A549 (cell line): Measurements from ENCODE around the gene TFF1. TPM values are rescaled to one million over a fixed set of nuclear protein-coding genes. Genes with fewer than 3 reads are reported as not detected.

ENCODE experiments used
- ATAC-seq, 2 experiments: fragments of 200-7000 bp in 1 of 2; fragments of >200 bp in 1 of 2; cut with Nextera tagmentation in 1 of 2; cut with Tn5 transposase in 1 of 2; 3 replicates each; pipeline versions ENCODE4 v1.8.0 to v1.9.1; 2018 to 2020; ENCODE audit warnings: mild to moderate bottlenecking in 1 of 2, moderate library complexity in 1 of 2
- CTCF ChIA-PET: fragments of 300-600 bp; sonication (Branson Sonifier 250); formaldehyde crosslinking; extraction: SDS; loops from one replicate; lab custom pipeline; 2021; ENCODE audit warnings: antibody characterized with exemption, inconsistent platforms; lab: Yijun Ruan, JAX
- POLR2A ChIA-PET: fragments of 350-600 bp; formaldehyde crosslinking; extraction: SDS; loops from one replicate; lab custom pipeline; 2021; ENCODE audit warnings: antibody characterized with exemption, inconsistent platforms; lab: Yijun Ruan, JAX
- DNase-seq, 2 experiments: peaks; one replicate each; pipeline versions ENCODE4 v3.0.0 to v3.0.0-alpha.2; 2011 to 2016; ENCODE audit warnings: low read depth in 1 of 2, low spot score in 1 of 2
- FAIRE-seq: peaks from 2 replicates; lab custom pipeline; 2011; peaks lifted over from hg19 to GRCh38; lab: Jason Lieb, UNC
- H3K27ac ChIP-seq, 2 experiments: fragments of >200 bp; sonication (Bioruptor Twin); formaldehyde crosslinking; 3 replicates each; pipeline ENCODE4 v1.5.1; 2016 to 2017
- H3K4me1 ChIP-seq: fragments of >200 bp; sonication (Bioruptor Twin); formaldehyde crosslinking; 3 replicates; pipeline ENCODE4 v1.6.1; 2016
- H3K4me2 ChIP-seq: fragments of >200 bp; sonication (Bioruptor Twin); formaldehyde crosslinking; 3 replicates; pipeline ENCODE4 v1.6.1; 2016
- H3K4me3 ChIP-seq: fragments of >200 bp; sonication (Bioruptor Twin); formaldehyde crosslinking; 3 replicates; pipeline ENCODE4 v1.5.1; 2016
- H3K9me3 ChIP-seq: fragments of >200 bp; sonication (Bioruptor Twin); formaldehyde crosslinking; 3 replicates; pipeline ENCODE4 v1.6.1; 2016
- BHLHE40 ChIP-seq: IDR thresholded peaks from 2 replicates; pipeline ENCODE4 v1.6.1; 2012; ENCODE audit warnings: low read depth, low read length, inconsistent platforms
- CBX2 ChIP-seq: fragments of 200-600 bp; sonication (generic); IDR thresholded peaks from 2 replicates; pipeline ENCODE4 v1.6.1; 2016; ENCODE audit warnings: low read depth, mild to moderate bottlenecking, borderline replicate concordance
- CHD2 ChIP-seq: fragments of 150-350 bp; IDR thresholded peaks from 2 replicates; pipeline ENCODE4 v1.6.1; 2014; ENCODE audit warnings: low read length; ENCODE audit not compliant: partially characterized antibody
- EHF ChIP-seq: fragments of 250-450 bp; sonication (Bioruptor Pico); IDR thresholded peaks from 2 replicates; pipeline ENCODE4 v1.5.0; 2020; ENCODE audit warnings: mild to moderate bottlenecking
- GATA3 ChIP-seq: IDR thresholded peaks from 2 replicates; pipeline ENCODE4 v1.6.1; 2012; ENCODE audit warnings: borderline replicate concordance
- HDAC2 ChIP-seq: fragments of 200-600 bp; sonication (generic); IDR thresholded peaks from 2 replicates; pipeline ENCODE4 v1.6.1; 2016
- HOXB13 ChIP-seq: fragments of 250-450 bp; sonication (Bioruptor Pico); IDR thresholded peaks from 2 replicates; pipeline ENCODE4 v1.5.0; 2020; ENCODE audit warnings: low read depth, mild to moderate bottlenecking, moderate library complexity
- JUN ChIP-seq, 2 experiments: fragments of >200 bp; sonication (Bioruptor Twin); formaldehyde crosslinking; IDR thresholded peaks; 2 replicates in 1 of 2; 3 replicates in 1 of 2; pipeline ENCODE4 v1.6.1; 2016 to 2017
- KDM5A ChIP-seq: fragments of 200-600 bp; sonication (generic); IDR thresholded peaks from 2 replicates; pipeline ENCODE4 v1.6.1; 2016; ENCODE audit warnings: antibody characterized with exemption, mild to moderate bottlenecking
- MAFK ChIP-seq: fragments of 450-650 bp; IDR thresholded peaks from 2 replicates; pipeline ENCODE4 v1.6.1; 2014; ENCODE audit not compliant: partially characterized antibody
- MAZ ChIP-seq: fragments of 150-350 bp; IDR thresholded peaks from 2 replicates; pipeline ENCODE4 v1.6.1; 2014; ENCODE audit warnings: antibody characterized with exemption, low read depth, low read length, borderline replicate concordance
- NFE2L2 ChIP-seq: fragments of 150-350 bp; conservative IDR thresholded peaks from 2 replicates; pipeline ENCODE4 v1.6.1; 2014; ENCODE audit warnings: low read length
- NPAS2 ChIP-seq: fragments of 250-450 bp; sonication (Bioruptor Pico); IDR thresholded peaks from 2 replicates; pipeline ENCODE4 v1.8.0; 2022; ENCODE audit warnings: mild to moderate bottlenecking, moderate library complexity, borderline replicate concordance
- POLR2AphosphoS2 ChIP-seq: conservative IDR thresholded peaks from 2 replicates; pipeline ENCODE4 v1.6.1; 2012; ENCODE audit warnings: low read length, improper control_type of control experiment, inconsistent platforms
- RAD21 ChIP-seq, 2 experiments: fragments of >200 bp in 1 of 2; sonication (Bioruptor Twin) in 1 of 2; formaldehyde crosslinking in 1 of 2; IDR thresholded peaks in 1 of 2; conservative IDR thresholded peaks in 1 of 2; 2 replicates in 1 of 2; 3 replicates in 1 of 2; pipeline ENCODE4 v1.6.1; 2012 to 2018; ENCODE audit warnings: inconsistent platforms in 1 of 2
- SMC3 ChIP-seq: fragments of >200 bp; sonication (Bioruptor Twin); formaldehyde crosslinking; IDR thresholded peaks from 3 replicates; pipeline ENCODE4 v1.6.1; 2018; ENCODE audit warnings: inconsistent platforms
- SREBF2 ChIP-seq: fragments of 450-650 bp; IDR thresholded peaks from 2 replicates; pipeline ENCODE4 v1.6.1; 2014; ENCODE audit warnings: mild to moderate bottlenecking, moderate library complexity
- ZSCAN20 ChIP-seq: fragments of 250-450 bp; sonication (Bioruptor Pico); IDR thresholded peaks from 2 replicates; pipeline ENCODE4 v1.8.0; 2022; ENCODE audit warnings: mild to moderate bottlenecking, moderate library complexity
- WGBS: methylation state at CpG from one replicate; pipeline ENCODE4 v1.1.6; 2017; ENCODE audit errors: missing lambda C conversion rate; 5-methylcytosine and 5-hydroxymethylcytosine counted together
- polyA plus RNA-seq, 4 experiments: library from polyadenylated mRNA; depleted of rRNA in 3 of 4; stranded (reverse); fragments of >200 nt; fragmentation: RNase III in 1 of 4; extraction: RNeasy Plus Mini Kit Qiagen cat#74134 plus additional on column Dnase treatment in 1 of 4; gene quantifications; 2 replicates in 3 of 4; 3 replicates in 1 of 4; pipeline ENCODE4 v1.2.3, GENCODE V29; 2011 to 2017
- TF ChIP-seq, protein P1 (sequence below): fragments of >200 bp; sonication (Bioruptor Twin); formaldehyde crosslinking; IDR thresholded peaks from 3 replicates; pipeline ENCODE4 v1.5.1; 2016
- TF ChIP-seq, protein P2 (sequence below): IDR thresholded peaks from 2 replicates; pipeline ENCODE4 v1.6.1; 2012
- TF ChIP-seq, protein P3 (sequence below): fragments of 200-600 bp; sonication (generic); IDR thresholded peaks from 2 replicates; pipeline ENCODE4 v1.6.1; 2016; ENCODE audit warnings: antibody characterized with exemption, mild to moderate bottlenecking, moderate library complexity
- TF ChIP-seq, protein P4 (sequence below): IDR thresholded peaks from 2 replicates; pipeline ENCODE4 v1.6.1; 2012
- TF ChIP-seq, protein P5 (sequence below): fragments of 250-450 bp; sonication (Bioruptor Pico); IDR thresholded peaks from 2 replicates; pipeline ENCODE4 v1.5.0; 2020; ENCODE audit warnings: low read depth, mild to moderate bottlenecking, moderate library complexity
- TF ChIP-seq, protein P6 (sequence below): fragments of 450-650 bp; IDR thresholded peaks from 2 replicates; pipeline ENCODE4 v1.6.1; 2014; ENCODE audit warnings: antibody characterized with exemption

TFF1 gene
- polyA plus RNA-seq, 2 of the 4 experiments (the other 2 are of a cell fraction), result 1.0 to 5.8 TPM

DNA sequence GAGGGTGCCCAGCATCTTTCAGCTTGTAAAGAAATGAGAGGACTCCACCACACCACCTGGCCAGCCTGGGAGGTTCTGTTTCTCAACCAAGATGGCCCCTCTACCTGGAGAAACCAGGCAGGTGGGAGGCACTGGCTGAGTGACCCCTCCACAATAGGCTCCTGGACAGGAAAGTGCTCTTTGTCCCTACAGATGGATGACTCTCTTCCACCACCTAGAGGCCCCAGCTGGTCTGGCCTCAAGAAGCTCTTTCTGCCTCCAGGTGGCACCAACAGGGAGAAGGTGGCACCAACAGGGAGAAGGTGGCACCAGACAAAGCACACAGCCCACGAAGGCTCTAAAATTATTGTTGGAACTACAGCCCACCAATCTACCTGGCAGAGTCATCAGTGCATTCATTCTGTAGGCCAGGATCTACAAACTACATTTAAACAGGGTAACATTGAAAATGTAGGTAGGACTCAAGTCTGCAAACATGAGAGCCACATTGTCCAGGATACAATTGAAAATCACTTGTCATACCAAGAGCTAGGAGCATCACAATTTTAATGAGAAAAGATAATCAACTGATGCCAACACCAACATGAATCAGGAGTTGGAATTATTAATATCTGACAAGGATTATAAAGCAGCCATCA is 15.1 kb upstream of the TFF1 start:
- DNase-seq, result peak; percentile 26 to 61
- WGBS, result 0% methylated on average over 1 of the region's 1 CpG
- Histone ChIP-seq H3K4me3 (no peak overlapping the region), H3K27ac (no peak overlapping the region), H3K4me2 (no peak overlapping the region), H3K9me3 (peaks cover 9% of the 10 kb centered on the region; the same call in 2 of the 3 replicates), H3K4me1 (no peaks in the 10 kb centered on the region; the same call in 2 of the 3 replicates)
- TF ChIP-seq, protein P1, sequence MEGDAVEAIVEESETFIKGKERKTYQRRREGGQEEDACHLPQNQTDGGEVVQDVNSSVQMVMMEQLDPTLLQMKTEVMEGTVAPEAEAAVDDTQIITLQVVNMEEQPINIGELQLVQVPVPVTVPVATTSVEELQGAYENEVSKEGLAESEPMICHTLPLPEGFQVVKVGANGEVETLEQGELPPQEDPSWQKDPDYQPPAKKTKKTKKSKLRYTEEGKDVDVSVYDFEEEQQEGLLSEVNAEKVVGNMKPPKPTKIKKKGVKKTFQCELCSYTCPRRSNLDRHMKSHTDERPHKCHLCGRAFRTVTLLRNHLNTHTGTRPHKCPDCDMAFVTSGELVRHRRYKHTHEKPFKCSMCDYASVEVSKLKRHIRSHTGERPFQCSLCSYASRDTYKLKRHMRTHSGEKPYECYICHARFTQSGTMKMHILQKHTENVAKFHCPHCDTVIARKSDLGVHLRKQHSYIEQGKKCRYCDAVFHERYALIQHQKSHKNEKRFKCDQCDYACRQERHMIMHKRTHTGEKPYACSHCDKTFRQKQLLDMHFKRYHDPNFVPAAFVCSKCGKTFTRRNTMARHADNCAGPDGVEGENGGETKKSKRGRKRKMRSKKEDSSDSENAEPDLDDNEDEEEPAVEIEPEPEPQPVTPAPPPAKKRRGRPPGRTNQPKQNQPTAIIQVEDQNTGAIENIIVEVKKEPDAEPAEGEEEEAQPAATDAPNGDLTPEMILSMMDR, result peak; percentile 59
- TF ChIP-seq HDAC2 (no peak), SMC3 (peak; percentile 67), CHD2 (no peak), POLR2AphosphoS2 (no peak), NPAS2 (no peak), SREBF2 (no peak), EHF (CRISPR knock-in tag) (no peak), RAD21 (conservative IDR thresholded peaks at IDR 0.05 in 1 of 2, IDR thresholded peaks at IDR 0.05 in 1 of 2) (peak; percentile 68 to 77), CBX2 (no peak)
- TF ChIP-seq, protein P2, sequence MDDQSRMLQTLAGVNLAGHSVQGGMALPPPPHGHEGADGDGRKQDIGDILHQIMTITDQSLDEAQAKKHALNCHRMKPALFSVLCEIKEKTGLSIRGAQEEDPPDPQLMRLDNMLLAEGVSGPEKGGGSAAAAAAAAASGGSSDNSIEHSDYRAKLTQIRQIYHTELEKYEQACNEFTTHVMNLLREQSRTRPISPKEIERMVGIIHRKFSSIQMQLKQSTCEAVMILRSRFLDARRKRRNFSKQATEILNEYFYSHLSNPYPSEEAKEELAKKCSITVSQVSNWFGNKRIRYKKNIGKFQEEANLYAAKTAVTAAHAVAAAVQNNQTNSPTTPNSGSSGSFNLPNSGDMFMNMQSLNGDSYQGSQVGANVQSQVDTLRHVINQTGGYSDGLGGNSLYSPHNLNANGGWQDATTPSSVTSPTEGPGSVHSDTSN, result no peak
- TF ChIP-seq, protein P3, sequence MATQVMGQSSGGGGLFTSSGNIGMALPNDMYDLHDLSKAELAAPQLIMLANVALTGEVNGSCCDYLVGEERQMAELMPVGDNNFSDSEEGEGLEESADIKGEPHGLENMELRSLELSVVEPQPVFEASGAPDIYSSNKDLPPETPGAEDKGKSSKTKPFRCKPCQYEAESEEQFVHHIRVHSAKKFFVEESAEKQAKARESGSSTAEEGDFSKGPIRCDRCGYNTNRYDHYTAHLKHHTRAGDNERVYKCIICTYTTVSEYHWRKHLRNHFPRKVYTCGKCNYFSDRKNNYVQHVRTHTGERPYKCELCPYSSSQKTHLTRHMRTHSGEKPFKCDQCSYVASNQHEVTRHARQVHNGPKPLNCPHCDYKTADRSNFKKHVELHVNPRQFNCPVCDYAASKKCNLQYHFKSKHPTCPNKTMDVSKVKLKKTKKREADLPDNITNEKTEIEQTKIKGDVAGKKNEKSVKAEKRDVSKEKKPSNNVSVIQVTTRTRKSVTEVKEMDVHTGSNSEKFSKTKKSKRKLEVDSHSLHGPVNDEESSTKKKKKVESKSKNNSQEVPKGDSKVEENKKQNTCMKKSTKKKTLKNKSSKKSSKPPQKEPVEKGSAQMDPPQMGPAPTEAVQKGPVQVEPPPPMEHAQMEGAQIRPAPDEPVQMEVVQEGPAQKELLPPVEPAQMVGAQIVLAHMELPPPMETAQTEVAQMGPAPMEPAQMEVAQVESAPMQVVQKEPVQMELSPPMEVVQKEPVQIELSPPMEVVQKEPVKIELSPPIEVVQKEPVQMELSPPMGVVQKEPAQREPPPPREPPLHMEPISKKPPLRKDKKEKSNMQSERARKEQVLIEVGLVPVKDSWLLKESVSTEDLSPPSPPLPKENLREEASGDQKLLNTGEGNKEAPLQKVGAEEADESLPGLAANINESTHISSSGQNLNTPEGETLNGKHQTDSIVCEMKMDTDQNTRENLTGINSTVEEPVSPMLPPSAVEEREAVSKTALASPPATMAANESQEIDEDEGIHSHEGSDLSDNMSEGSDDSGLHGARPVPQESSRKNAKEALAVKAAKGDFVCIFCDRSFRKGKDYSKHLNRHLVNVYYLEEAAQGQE, result no peak
- TF ChIP-seq, protein P4, sequence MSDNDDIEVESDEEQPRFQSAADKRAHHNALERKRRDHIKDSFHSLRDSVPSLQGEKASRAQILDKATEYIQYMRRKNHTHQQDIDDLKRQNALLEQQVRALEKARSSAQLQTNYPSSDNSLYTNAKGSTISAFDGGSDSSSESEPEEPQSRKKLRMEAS, result no peak
- TF ChIP-seq, protein P5, sequence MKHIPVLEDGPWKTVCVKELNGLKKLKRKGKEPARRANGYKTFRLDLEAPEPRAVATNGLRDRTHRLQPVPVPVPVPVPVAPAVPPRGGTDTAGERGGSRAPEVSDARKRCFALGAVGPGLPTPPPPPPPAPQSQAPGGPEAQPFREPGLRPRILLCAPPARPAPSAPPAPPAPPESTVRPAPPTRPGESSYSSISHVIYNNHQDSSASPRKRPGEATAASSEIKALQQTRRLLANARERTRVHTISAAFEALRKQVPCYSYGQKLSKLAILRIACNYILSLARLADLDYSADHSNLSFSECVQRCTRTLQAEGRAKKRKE (CRISPR knock-in tag), result no peak
- ChIA-PET CTCF (interaction anchor here (0.8 to 3.0 kb wide), 20 partner anchors 11 to 236 kb away, joined by 3 to 14 read pairs (median 4); partner anchors contain the start of gene TFF1), POLR2A (no interaction called here)
- no peak for FAIRE-seq
- ATAC-seq, result peak; percentile 77 to 89

DNA sequence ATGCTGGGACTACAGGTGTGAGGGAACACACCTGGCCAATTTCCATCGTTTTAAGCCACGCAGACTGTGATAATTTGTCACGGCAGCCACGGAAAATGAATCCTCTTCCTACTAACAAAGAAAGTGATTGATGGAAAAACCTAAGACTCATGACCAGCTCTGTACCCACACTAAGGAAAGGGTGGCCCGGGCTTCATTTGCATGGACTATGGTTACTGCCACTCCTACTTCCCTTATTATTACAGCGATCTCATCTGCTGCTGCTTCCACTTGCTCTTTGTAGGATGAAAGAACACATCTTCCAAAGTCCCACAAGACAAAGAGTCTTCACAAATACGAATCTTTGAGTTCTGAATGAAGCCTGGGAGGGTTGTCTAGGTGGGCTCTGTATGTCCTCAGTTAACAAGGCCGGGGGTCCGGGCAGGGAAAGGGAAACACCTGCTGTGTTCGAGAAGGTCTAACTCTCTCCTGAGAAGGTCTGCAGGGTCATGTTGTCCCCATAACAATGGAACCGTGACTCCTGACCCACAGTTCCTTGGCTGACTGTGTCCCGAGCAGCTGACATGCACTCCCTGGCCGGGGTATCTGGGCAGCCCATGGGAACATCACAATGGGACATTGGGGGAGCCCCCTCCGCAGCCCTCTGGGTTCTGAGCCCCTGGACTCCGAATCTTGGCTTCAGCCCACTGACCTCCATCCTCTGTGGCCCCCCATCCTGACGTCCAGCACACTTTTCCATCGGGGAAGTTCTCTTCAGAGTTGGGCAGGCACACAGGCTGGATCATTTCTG is 13.3 kb upstream of the TFF1 start:
- CTCF ChIA-PET, result interaction anchor here (0.5 kb wide), 1 partner anchor 33 kb away, joined by 3 read pairs; no protein-coding TSS in a partner anchor
- WGBS, result 64% methylated on average over 13 of the region's 17 CpGs
- POLR2A ChIA-PET, result no interaction called here
- TF ChIP-seq CHD2 (no peak), ZSCAN20 (CRISPR knock-in tag) (no peak), GATA3 (no peak), BHLHE40 (no peak), MAFK (no peak), KDM5A (no peak), JUN (IDR thresholded peaks at IDR 0.05) (no peak), SREBF2 (no peak), MAZ (no peak), NFE2L2 (no peak), HOXB13 (CRISPR knock-in tag) (no peak)
- TF ChIP-seq, protein P4, result no peak
- TF ChIP-seq, protein P6, sequence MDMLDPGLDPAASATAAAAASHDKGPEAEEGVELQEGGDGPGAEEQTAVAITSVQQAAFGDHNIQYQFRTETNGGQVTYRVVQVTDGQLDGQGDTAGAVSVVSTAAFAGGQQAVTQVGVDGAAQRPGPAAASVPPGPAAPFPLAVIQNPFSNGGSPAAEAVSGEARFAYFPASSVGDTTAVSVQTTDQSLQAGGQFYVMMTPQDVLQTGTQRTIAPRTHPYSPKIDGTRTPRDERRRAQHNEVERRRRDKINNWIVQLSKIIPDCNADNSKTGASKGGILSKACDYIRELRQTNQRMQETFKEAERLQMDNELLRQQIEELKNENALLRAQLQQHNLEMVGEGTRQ, result no peak

More for the DNA sequence above, 13.3 kb upstream of the TFF1 start:
- Histone ChIP-seq H3K27ac (no peak overlapping the region), H3K4me2 (no peak overlapping the region), H3K9me3 (peaks cover 9% of the 10 kb centered on the region; the same call in 2 of the 3 replicates), H3K4me1 (no peaks in the 10 kb centered on the region; the same call in 2 of the 3 replicates), H3K4me3 (no peak overlapping the region)
- DNase-seq (no peak), ATAC-seq (no peak), FAIRE-seq (no peak)
